Endometrial microvascular endothelial cells (primary cell): Measurements from ENCODE around the gene ADARB2. TPM values are rescaled to one million over a fixed set of nuclear protein-coding genes. Genes with fewer than 3 reads are reported as not detected.

ENCODE experiments used
- in situ Hi-C: cut with HindIII; loops from 2 replicates; pipeline ENCODE4 v1.10.0; 2017; ENCODE audit warnings: low sequenced_read_pairs, low pct_unique_long_range_greater_than_20kb; ENCODE audit errors: inconsistent ontology term
- total RNA-seq: library from RNA; depleted of rRNA; stranded (reverse); fragments of >200 nt; gene quantifications from one replicate; pipeline ENCODE4 v1.2.3, GENCODE V29; 2015; ENCODE audit errors: inconsistent ontology term

The ADARB2 gene
- total RNA-seq, 1 donor from 2014 or later: not detected

DNA sequence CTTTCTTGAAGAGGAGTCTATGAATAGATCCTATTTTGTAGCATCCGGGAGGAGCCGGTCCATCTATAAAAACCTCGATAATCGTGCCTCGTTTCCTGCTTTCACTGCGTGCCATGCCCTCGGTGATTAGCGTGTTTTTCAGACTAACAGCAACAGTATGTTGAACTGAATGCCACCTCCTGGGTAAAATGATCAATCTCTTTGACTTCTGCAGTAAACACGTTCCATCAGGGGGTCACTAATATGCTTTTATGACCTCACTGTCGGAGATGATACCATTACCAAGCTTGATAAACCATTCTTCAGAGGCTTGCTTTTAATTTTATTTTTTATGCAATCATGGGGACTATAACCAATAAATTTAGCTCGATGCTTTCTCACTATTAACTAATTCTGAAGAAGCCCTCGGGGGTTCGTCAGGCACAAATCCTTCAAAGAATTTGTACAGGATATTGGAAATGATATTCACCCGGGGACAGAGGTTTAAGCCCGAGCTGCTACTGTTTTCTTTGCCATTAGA is 228.3 kb downstream of the ADARB2 start:
- in situ Hi-C loops: no loop called here

DNA sequence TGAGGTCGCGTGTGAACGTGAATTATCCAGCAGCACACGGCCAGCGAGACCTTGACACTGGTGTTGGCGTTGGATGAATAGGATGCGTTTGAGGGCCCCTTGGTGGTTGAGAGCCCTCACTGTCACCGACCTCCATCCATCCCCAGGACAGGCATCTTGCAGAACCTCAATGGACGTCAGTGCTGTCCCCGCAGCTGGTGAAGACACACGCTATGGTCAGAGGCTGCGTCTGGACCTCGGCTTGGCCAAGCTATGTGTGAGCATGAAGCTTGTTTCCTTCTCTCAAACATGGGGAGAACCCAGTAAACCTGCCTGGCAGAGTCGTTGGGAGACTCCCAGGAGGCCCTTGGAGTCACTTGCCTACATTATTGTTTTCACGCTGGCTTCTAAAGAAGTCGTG is 229.2 kb downstream of the ADARB2 start:
- in situ Hi-C loops: no loop called here

DNA sequence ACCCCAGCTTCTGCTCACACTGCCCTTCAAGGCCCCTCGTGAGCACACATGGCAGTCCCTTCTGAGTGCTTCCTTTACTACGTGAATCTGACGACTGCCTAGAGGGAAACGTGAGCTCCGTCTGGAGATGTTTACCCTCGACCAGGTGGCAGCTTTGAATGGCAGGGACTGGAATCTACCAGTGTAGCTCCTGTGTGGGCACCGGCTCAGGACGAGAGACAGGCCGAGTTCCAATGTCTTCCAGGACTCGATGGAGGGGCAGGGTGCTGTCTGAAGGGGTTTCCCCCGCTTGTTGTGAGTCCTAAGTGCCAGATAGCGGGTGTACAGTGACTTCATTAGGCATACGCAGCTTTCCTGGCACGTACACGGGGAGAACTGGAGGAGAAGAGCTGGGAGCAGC is 229.9 kb downstream of the ADARB2 start:
- in situ Hi-C loops: no loop called here

DNA sequence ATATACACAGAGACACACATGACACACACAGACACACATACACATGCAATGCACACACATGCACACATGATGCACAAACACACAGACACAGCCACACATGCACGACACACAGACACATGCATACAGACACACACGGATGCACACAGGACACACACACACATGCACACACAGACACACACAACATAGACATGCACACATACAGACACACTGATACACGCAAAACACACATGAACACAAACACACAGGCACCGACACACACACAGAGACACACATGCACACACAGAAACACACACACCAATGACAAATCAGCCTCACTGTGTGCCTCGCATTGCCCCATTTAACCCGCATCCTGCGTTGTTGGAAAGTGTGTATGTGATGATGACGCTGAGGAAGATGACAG is 232.4 kb downstream of the ADARB2 start:
- in situ Hi-C loops: no loop called here

DNA sequence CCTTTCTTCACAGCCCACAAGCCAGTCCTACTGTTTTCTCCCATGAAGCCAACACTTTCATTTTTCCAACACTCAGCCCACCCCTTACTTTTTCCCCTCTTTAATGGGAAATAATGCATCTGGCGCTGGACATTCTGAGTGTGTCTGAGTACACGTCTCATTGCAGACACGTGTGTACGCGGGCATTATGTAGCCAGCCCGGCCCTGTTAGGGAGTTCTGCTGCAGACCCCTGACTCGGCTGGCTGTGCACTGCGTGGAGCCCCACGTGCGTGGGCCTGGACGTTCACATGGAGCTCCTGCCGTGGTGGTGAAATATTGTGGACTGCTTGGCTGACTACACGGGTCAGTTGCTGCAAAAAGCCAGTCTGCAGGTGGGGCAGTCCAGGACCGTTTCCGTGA is 233.0 kb downstream of the ADARB2 start:
- in situ Hi-C loops: no loop called here

DNA sequence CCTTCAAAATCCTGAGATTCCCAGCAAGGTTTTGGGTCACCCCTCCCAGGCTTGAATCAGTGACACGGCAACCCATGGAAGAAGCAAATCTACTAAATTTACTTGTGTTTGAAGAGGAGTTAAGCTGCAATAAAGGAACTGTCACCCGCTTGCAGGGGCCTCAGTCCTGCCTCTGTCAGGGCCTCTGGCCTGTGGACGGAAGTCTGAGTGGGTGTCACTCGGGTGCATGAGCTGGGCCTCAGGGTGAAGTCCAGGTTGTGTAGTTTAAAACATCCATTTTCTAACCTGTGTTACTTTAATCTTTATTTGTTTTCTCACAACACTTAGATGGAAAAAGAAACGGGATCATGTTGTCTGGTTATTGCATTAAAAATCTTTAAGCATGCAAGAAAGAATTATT is 234.9 kb downstream of the ADARB2 start:
- in situ Hi-C loops: no loop called here

DNA sequence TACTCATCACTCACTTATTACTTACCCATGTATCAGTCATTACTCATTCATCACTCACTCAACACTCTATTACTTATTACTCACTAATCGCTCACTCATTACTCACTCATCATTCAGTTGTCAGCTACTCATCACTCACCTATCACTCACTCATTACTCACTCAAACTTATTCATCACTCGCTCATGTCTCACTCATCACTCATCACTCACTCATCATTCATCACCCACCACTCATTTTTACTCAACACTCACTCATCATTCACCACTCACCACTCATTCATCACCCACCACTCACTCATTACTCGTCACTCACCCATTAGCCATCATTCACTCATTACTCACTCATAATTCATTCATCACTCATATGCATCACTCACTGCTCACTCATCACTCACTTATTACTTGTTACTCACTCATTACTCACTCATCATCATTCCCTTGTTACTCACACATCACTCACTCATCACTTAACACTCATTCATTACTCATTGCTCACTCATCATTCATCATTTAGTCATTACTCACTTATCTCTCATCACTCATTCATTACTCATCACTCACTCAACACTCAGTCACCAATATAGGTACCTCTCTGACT is 237.9 kb downstream of the ADARB2 start:
- in situ Hi-C loops: no loop called here

DNA sequence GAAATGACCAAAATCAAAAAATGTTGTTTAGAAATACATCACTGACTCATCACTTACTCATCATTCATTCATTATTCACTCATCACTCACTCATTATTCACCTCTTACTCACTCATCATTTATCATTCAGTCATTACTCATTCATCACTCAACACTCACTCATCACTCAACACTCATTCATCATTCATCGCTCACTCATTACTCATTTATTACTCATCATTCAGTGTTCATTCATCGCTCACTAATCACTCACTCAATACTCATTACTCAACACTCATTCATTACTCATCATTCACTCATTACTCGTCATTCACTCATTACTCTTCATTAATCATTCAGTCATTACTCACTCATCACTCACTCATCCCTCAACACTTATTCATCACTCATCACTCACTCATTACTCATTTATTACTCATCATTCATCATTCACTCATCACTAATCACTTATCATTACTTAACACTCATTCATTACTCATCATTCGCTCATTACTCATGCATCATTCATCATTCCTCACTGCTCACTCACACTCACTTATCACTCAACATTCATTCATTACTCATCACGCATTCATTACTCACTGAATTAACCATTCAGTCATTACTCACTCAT is 238.5 kb downstream of the ADARB2 start:
- in situ Hi-C loops: no loop called here

DNA sequence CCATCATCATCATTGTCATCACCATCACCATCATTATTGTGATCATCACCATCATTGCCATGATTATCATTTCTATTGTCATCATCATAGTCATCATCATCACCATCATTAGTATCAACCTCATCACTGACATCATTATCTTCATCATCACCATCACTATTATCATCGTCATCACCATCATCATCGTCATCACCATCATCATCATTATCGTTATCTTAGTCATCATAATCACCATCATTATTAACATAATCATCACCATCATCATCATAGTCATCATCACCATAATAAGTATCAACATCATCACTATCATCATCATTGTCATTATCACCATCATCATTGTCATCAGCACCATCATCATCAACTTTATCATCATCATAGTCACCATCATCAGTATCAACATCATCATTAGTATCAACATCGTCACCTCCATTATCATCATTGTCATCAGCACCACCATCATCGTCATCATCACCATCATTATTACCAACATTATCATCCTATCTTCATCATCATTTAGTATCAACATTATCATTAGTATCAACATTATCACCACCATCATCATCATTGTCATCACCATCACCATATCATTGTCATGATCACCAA is 241.3 kb downstream of the ADARB2 start:
- in situ Hi-C loops: no loop called here

DNA sequence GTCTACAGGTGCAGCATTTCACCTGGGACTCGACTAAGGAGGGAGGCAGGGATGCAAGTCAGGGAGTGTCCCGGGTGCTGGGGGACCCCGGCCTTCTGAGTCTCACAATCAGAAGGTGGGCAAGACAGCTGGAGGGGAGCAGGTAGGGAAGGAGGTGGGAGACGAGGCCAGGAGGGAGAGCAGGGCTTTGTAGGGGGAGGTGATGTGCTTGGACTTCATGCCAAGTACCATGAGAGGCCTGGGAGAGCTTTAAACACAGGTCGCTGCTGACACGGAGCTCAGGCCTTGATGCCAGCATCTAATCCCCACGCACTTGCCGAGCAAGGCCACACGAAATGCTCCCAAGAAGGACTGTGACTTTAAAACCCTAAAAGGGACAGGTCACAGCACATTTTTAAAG is 244.7 kb downstream of the ADARB2 start:
- in situ Hi-C loops: no loop called here

DNA sequence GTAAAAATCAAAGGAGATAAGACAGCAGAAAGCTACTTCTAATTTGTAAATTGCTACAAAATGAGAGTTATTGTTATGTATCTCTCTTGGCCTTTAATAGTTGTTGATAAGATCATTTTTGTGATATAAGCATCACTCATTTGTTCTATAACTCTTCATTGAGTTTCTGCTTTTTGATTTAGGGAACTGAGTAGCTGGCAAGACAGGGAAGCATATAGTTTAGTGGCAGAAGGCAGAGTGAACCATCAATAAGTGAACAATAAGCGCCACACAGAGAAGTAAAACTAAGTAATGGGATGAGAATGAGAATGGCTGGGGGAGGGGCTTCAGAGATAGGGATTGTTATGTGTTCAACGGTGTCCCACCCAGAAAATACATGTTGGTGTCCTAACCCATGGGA is 245.4 kb downstream of the ADARB2 start:
- in situ Hi-C loops: no loop called here

DNA sequence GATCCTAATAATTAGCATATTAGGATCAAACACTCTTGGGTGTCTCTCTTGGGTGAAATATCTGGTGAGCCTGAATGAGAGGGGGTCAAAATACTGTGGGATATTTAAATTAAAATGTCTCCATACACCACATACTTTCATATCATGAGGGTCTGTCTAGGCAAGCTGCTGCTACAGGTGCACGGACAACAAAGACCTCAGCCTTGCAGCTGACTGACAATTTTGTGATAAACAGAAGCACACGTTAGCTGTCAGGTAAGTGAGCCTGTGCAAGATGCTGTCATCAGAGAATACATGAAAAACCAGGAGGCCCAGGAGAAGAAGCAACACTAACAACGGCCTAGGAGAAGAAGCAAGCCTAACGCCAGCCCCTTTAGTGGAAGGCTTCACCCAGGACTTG is 247.5 kb downstream of the ADARB2 start:
- in situ Hi-C loops: no loop called here

DNA sequence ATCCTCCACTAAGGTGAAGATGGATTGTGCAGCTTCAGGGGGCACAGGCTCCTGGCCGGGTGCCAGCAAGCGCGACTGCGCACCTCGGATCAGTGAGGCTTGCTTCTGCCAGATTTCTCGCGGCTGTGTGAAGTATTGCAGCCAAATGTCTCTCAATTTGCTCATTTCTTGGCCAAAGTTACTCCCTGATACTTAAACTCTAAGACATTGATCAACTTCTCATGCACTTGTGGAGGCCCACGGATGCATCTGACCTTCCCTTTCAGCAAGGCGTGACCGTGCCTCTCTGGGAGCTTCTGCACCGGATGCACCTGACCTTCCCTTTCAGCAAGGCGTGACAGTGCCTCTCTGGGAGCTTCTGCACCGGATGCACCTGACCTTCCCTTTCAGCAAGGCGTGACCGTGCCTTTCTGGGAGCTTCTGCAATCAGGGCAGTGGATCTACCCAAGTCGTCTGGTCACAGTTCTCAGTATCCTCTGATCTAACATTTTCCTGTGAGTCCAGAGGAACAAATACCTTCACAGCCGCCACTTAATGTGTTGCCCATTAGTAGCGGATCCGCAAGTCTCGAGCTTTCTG is 248.3 kb downstream of the ADARB2 start:
- in situ Hi-C loops: no loop called here

DNA sequence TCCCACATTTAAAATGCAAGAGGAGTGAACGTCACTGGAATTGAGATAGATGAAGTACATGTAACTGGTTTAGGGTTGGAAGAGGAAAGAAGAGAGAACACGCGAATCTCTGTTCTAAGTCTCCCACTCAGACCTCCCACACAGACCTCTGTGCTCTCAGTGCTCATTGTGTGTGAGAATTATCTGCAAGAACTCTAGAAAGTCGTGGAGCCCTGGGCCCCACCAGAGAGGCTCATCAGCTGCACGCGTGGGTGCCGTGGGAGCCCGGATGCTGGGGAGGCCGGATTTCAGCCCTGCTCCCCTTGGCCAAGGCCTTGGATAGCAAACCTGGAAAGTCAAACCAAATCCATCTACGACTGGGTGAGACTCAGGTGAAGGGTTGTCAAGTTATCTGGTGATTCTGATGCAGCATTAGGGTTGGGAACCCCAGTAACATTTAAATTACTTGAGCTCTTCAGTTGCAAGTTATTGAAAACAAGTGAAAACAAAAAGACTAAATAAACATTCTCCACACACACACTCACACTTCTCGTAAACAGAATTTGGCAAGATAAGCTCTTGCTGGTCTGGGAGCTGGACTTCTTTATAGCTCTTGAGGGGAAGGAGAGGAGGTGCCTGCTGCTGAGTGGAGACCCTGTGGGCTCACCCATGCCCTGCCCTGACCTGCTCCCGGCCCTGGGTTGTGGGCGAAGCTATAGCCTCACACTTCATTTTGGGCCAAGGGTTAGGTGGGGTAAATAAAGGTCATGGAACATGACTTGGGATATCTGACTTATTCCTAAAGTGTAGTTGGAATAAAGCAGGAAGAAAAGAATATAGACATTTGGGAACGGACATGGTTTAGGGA is 250.3 kb downstream of the ADARB2 start:
- in situ Hi-C loops: no loop called here

DNA sequence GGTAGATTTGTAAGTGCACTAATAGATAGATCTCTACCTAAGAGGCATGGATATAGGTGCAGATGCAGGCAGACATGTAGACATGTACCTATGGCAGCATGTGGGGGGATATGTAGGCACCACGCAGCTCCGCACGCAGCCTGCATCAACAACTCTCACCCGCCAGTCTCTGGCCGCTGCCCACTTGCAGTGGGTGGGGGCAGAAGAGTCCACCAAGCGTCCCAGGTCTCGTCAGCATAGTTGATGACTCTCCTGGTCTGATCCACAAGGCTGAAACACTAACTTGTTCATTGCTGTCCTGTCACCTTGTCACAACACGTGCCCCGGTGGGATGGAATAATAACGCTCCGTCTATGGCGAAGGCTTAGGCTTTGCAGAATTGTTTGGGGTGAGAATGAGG is 252.0 kb downstream of the ADARB2 start:
- in situ Hi-C loops: no loop called here

DNA sequence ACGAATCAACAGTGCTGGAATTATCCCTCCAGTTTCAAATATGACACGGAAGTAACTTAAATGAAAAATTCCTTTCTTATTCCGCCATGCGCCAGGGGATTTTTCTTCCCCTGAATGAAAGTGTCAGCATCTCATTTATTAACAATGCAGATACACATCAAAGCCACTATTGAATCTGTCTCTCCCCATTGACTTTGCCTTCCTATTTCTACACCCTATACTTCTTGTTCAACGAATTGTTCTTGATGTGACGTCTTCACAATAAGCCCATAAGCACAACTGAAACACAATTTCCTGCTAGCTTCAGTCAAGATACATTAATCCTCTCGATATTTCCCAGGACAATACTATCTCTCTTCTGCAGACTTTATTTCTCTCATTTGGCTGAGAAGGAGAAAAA is 253.5 kb downstream of the ADARB2 start:
- in situ Hi-C loops: no loop called here

DNA sequence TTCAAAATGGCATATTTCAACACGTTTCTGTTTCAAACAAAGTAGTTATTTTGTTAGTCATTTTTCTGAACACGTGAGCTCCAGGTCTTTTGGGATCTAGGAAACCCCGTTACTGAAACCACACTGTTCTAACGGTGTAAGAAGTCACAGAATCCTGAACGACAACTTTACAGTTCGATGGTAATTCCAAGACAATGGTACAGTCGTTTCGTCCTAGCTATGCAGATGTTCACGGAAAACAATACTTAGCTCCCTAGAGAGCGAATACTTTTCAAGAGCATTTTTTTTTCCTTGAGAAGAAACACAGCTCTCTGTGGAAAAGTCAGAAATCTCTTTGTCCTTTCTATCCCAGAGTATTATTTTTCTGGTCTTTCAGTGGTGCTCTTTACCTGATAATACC is 254.1 kb downstream of the ADARB2 start:
- in situ Hi-C loops: no loop called here

DNA sequence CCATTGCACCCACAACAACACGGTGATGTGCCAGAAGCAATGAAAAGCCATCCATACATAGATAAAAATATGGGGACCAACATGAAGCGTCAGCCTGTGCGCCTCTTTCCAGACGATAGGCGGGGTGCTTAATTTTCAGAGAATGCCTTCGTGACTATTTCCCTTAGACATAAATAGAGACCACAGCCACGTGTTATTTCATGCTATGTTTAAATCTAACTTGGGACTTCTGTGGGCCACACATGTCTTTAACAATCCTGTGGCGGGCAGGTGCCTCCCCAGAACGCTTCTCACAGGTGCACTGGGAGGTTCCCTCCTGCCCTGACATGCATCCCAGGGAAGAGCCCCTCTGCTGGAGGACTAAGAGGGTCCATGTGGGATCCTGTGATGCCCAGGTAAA is 259.7 kb downstream of the ADARB2 start:
- in situ Hi-C loops: no loop called here

DNA sequence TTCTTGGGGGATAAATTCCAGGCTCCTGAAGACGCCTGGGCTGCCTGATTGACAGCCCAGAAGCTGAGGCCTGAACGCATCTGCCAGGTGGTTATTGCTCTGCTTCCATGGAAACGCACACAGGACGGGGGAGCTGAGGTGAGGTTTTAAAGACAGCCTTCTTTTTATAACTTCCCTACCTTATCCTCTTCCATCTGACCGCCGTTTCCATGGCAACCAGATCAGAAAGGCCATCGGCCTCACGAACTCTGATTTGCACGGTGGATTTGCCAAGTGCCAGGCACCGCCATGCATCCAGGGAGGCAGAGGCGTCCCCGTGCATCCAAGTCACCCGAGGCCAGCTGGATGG is 260.9 kb downstream of the ADARB2 start:
- in situ Hi-C loops: no loop called here
